ENCODE data around the gene CYFIP1.

CYFIP1 gene

DNA sequence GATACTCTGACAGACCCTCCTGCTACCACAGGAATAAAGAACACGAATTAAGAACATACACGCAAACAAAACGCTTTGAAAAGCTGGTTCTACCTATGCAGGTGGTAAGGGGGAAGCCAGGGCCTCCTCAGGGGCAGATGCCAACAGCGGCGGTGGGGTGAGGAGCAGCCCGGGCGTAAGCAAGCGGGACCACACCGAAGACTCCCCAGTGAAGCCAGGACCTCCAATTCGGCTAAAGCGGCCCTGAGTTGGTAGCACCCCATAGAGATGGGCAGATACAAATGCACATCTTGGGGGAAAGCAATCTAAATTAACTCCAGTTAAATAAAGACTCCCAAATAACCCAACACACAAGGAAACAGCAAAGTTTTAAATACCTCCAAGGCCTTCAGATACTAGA, 109.3 kb downstream of the CYFIP1 start:
- Histone ChIP-seq H3K4me3 (no peak overlapping the region), H3K27ac (no peak overlapping the region)
- no peak for DNase-seq (ENCODE audit: low spot score)
- TF ChIP-seq CTCF (IDR thresholded peaks at IDR 0.05), result no peak

- H3K4me3 ChIP-seq, result no peak overlapping the region
- TF ChIP-seq CTCF (IDR thresholded peaks at IDR 0.05), result no peak
- no peak for DNase-seq (ENCODE audit: low spot score)
- no peak overlapping the region for H3K27ac ChIP-seq
These were observed 110.3 kb downstream of the CYFIP1 start for GRCh38 chr15:22869856-22870255.

DNA sequence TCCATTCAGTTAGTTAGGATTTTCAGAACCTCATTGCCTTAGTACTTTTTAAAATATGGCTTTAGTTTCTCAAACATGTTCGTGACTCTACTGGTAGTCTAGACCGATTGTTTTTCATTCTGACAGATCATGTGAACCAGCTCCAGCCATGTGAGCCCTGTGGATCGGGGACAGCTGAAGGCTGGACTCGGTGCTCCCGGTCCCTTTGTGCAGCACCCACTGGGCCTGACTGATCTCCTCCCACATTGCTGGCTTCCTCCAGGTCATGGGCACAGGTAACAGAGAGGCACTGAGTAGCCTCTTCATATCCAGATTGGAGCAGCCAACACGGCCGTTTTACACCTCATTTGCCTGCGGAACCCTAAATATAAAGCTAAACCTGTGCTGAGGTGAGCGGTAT, 111.2 kb downstream of the CYFIP1 start:
- Histone ChIP-seq H3K27ac (no peak overlapping the region), H3K4me3 (no peak overlapping the region)
- DNase-seq (ENCODE audit: low spot score), result no peak
- TF ChIP-seq CTCF (IDR thresholded peaks at IDR 0.05), result no peak

DNA sequence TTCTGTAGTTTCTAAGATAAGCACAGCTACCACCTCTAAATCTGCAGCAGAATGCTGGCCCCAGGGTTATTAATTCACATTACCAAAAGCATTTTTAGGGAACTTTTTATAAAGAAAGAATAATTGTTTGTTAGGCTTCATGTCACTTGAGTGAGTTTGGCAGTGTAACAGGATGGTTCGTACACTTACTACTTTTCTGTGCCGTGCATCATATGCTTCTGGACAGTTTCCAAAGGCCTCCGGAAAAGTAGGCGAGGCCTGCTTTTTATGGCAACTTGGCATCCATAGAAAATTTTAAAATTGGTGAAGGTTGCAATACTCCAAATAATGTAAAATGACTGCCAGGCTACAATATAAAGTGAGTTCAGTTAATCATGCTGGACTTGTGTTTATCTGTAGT, 111.7 kb downstream of the CYFIP1 start:
- no peak for DNase-seq (ENCODE audit: low spot score)
- no peak for TF ChIP-seq CTCF (IDR thresholded peaks at IDR 0.05)
- no peak overlapping the region for H3K27ac ChIP-seq
- no peak overlapping the region for H3K4me3 ChIP-seq

GRCh38 chr15:22867886-22868285, 112.3 kb downstream of the CYFIP1 start:
- DNase-seq (ENCODE audit: low spot score), result no peak
- no peak overlapping the region for H3K4me3 ChIP-seq
- no peak overlapping the region for H3K27ac ChIP-seq
- TF ChIP-seq CTCF (IDR thresholded peaks at IDR 0.05), result no peak

GRCh38 chr15:22866079-22866478, 114.1 kb downstream of the CYFIP1 start:
- no peak overlapping the region for H3K4me3 ChIP-seq
- TF ChIP-seq CTCF (IDR thresholded peaks at IDR 0.05), result no peak
- no peak overlapping the region for H3K27ac ChIP-seq
- no peak for DNase-seq (ENCODE audit: low spot score)

DNA sequence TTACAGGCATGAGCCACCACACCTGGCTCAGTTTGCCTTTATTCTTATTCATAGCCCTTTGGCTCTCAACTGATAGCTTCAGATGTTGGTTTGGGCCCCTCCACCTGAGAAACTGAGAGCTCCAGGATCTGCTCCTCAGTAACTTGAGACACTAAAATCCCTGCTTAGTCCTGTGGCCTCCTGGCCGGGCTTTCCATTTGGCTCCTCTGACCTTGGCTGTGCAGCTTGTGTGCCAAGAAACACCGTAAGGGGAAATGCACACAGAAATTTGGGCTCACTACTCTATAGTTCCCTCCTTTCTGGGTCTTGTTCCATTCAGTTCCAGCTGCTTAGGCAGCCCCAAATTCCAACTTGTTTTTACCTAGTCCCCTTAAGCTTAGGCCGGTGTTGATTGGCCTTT, 116.8 kb downstream of the CYFIP1 start:
- H3K4me3 ChIP-seq, result no peak overlapping the region
- H3K27ac ChIP-seq, result no peak overlapping the region
- no peak for DNase-seq (ENCODE audit: low spot score)
- TF ChIP-seq CTCF (IDR thresholded peaks at IDR 0.05), result no peak

All from coronary artery (tissue), 2 donors.